GM08714 (cell line): ENCODE results near the gene ADAMTSL1.

Source experiments
- H3K4me3 ChIP-seq: fragments of 200-500 bp; sonication (Bioruptor generic); 2 replicates; pipeline ENCODE4 v1.5.1; 2014; ENCODE audit warnings: mild to moderate bottlenecking, low read length, inconsistent platforms
- ZNF274 ChIP-seq: IDR thresholded peaks from 2 replicates; pipeline ENCODE4 v1.6.1; 2012; ENCODE audit warnings: mild to moderate bottlenecking, low read depth, low read length

ADAMTSL1 gene

GRCh38 chr9:18614651-18615050 is 140.7 kb downstream of the ADAMTSL1 start:
- H3K4me3 ChIP-seq, result no peak overlapping the region
- no peak for TF ChIP-seq ZNF274

GRCh38 chr9:18616976-18617375 is 143.0 kb downstream of the ADAMTSL1 start:
- no peak for TF ChIP-seq ZNF274
- no peak overlapping the region for H3K4me3 ChIP-seq

GRCh38 chr9:18617759-18618158 is 143.8 kb downstream of the ADAMTSL1 start:
- no peak for TF ChIP-seq ZNF274
- H3K4me3 ChIP-seq, result no peak overlapping the region

GRCh38 chr9:18618862-18619261 is 144.9 kb downstream of the ADAMTSL1 start:
- TF ChIP-seq ZNF274, result no peak
- H3K4me3 ChIP-seq, result no peak overlapping the region

- no peak for TF ChIP-seq ZNF274
These were observed 148.4 kb downstream of the ADAMTSL1 start for GRCh38 chr9:18622186-18622836.

GRCh38 chr9:18623221-18624079 is 149.5 kb downstream of the ADAMTSL1 start:
- H3K4me3 ChIP-seq, result no peak overlapping the region
- TF ChIP-seq ZNF274, result no peak

More at GRCh38 chr9:18622186-18622836, 148.4 kb downstream of the ADAMTSL1 start:
- no peak overlapping the region for H3K4me3 ChIP-seq

GRCh38 chr9:18626046-18626698 is 152.2 kb downstream of the ADAMTSL1 start:
- TF ChIP-seq ZNF274, result no peak

GRCh38 chr9:18629136-18629535 is 155.2 kb downstream of the ADAMTSL1 start:
- no peak overlapping the region for H3K4me3 ChIP-seq
- TF ChIP-seq ZNF274, result no peak

More at GRCh38 chr9:18626046-18626698, 152.2 kb downstream of the ADAMTSL1 start:
- H3K4me3 ChIP-seq, result no peak overlapping the region

- no peak overlapping the region for H3K4me3 ChIP-seq
- TF ChIP-seq ZNF274, result no peak
These were observed 158.9 kb downstream of the ADAMTSL1 start for GRCh38 chr9:18632632-18633403.

GRCh38 chr9:18636781-18637180 is 162.8 kb downstream of the ADAMTSL1 start:
- no peak overlapping the region for H3K4me3 ChIP-seq
- no peak for TF ChIP-seq ZNF274

- TF ChIP-seq ZNF274, result no peak
- H3K4me3 ChIP-seq, result no peak overlapping the region
These were observed 164.7 kb downstream of the ADAMTSL1 start for GRCh38 chr9:18638371-18639249.

- no peak overlapping the region for H3K4me3 ChIP-seq
- TF ChIP-seq ZNF274, result no peak
These were observed 166.0 kb downstream of the ADAMTSL1 start for GRCh38 chr9:18639911-18640310.
